ENCODE measurements around the gene HNRNPL.
"Not testable (repeated sequence)": the region's sequence is repeated elsewhere in the genome, so short reads cannot be mapped to it uniquely, and the experiment has no call there.

Gene HNRNPL

DNA sequence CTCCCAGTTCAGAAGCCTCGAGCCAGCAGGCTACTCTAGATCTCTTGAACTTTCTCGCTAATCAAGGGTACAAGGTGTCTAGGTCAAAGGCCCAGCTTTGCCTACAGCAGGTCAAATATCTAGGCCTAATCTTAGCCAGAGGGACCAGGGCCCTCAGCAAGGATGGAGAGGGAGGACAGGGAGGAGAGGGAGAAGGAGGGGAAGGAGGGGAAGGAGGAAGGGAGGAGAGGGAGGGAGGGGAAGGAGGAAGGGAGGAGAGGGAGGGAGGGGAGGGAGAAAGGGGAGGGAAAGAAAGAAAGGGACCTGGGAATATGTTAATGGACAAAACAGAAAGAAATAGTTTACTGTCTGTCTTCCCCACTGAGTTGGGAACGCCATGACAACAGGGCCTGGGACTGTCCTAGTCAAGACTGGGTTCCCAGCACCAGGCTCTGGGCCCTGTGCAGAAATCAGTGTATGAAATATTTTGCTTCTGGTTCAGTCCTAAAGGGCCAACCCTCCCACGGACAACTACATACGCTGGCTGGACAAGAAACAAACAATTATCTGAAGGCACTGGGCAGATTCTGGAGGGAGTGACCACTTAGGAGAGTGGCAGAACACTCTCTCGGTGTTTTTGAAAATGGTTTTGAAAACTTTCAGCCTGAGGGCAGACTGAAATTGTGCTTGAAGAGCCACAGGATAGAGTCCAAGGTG lies 22.8 kb downstream of the HNRNPL start:
- H2BK120ac ChIP-seq (ENCODE audit: low read depth, low read length), result no peak overlapping the region
- H3K79me1 ChIP-seq (ENCODE audit: low read length), result peaks cover 2% of the 10 kb centered on the region
- H3K18ac ChIP-seq (ENCODE audit: low read length), result no peak overlapping the region
- no CpG with 5 or more reads among the region's 6 CpGs for WGBS (ENCODE audit: extremely low coverage, insufficient coverage, low lambda C conversion rate)
- H3K36me3 ChIP-seq (ENCODE audit: control insufficient read depth, insufficient read depth, low read length), result no peaks in the 10 kb centered on the region
- H3K56ac ChIP-seq (ENCODE audit: low read length), result no peak overlapping the region
- H3K9ac ChIP-seq (ENCODE audit: low read length), result no peak overlapping the region
- no peak overlapping the region for H2BK15ac ChIP-seq (replicated peaks; ENCODE audit: low read depth)
- no peak overlapping the region for H4K5ac ChIP-seq (ENCODE audit: low read length)
- H3K4ac ChIP-seq (ENCODE audit: low read depth, low read length), result no peak overlapping the region
- H3K4me2 ChIP-seq (ENCODE audit: low read length), result no peak overlapping the region
- no peak overlapping the region for H2AK5ac ChIP-seq (ENCODE audit: low read length)
- H4K8ac ChIP-seq (ENCODE audit: low read depth, low read length), result no peak overlapping the region
- H3K27ac ChIP-seq (ENCODE audit: low read depth, low read length), result no peak overlapping the region
- no peaks in the 10 kb centered on the region for H3K79me2 ChIP-seq (ENCODE audit: control insufficient read depth, insufficient read depth, low read length)
- H3K4me1 ChIP-seq (ENCODE audit: control insufficient read depth, low read depth, low read length), result no peaks in the 10 kb centered on the region
- H3K4me3 ChIP-seq (ENCODE audit: low read length), result no peak overlapping the region
- no peak overlapping the region for H3K23ac ChIP-seq (ENCODE audit: low read length)
- H2BK5ac ChIP-seq (ENCODE audit: low read length), result no peak overlapping the region
- H3K27me3 ChIP-seq (ENCODE audit: insufficient read depth, low read length, poor library complexity), result no peaks in the 10 kb centered on the region
- DNase-seq, result no peak

- not testable (repeated sequence) for H3K79me1 ChIP-seq (ENCODE audit: low read length); H3K36me3 ChIP-seq (ENCODE audit: control insufficient read depth, insufficient read depth, low read length); H3K4ac ChIP-seq (ENCODE audit: low read depth, low read length); H4K5ac ChIP-seq (ENCODE audit: low read length); H3K4me2 ChIP-seq (ENCODE audit: low read length); H2BK5ac ChIP-seq (ENCODE audit: low read length); H3K79me2 ChIP-seq (ENCODE audit: control insufficient read depth, insufficient read depth, low read length); H3K27ac ChIP-seq (ENCODE audit: low read depth, low read length); H3K4me1 ChIP-seq (ENCODE audit: control insufficient read depth, low read depth, low read length); H2BK120ac ChIP-seq (ENCODE audit: low read depth, low read length); H4K8ac ChIP-seq (ENCODE audit: low read depth, low read length); H2AK5ac ChIP-seq (ENCODE audit: low read length); H3K9ac ChIP-seq (ENCODE audit: low read length); H3K23ac ChIP-seq (ENCODE audit: low read length); H3K4me3 ChIP-seq (ENCODE audit: low read length); H3K56ac ChIP-seq (ENCODE audit: low read length); H2BK15ac ChIP-seq (replicated peaks; ENCODE audit: low read depth); H3K27me3 ChIP-seq (ENCODE audit: insufficient read depth, low read length, poor library complexity); H3K18ac ChIP-seq (ENCODE audit: low read length); DNase-seq
- no CpG with 5 or more reads among the region's 7 CpGs for WGBS (ENCODE audit: extremely low coverage, insufficient coverage, low lambda C conversion rate)
These were observed 23.9 kb downstream of the HNRNPL start for GRCh38 chr19:38825936-38826335.

GRCh38 chr19:38821230-38821825 lies 28.5 kb downstream of the HNRNPL start:
- not testable (repeated sequence) for H3K4ac ChIP-seq (ENCODE audit: low read depth, low read length); H4K5ac ChIP-seq (ENCODE audit: low read length); H3K4me3 ChIP-seq (ENCODE audit: low read length); H3K9ac ChIP-seq (ENCODE audit: low read length); H3K27me3 ChIP-seq (ENCODE audit: insufficient read depth, low read length, poor library complexity); H3K27ac ChIP-seq (ENCODE audit: low read depth, low read length); H3K79me2 ChIP-seq (ENCODE audit: control insufficient read depth, insufficient read depth, low read length); H2AK5ac ChIP-seq (ENCODE audit: low read length); H3K18ac ChIP-seq (ENCODE audit: low read length); H3K36me3 ChIP-seq (ENCODE audit: control insufficient read depth, insufficient read depth, low read length); H3K4me2 ChIP-seq (ENCODE audit: low read length); H2BK15ac ChIP-seq (replicated peaks; ENCODE audit: low read depth); H3K56ac ChIP-seq (ENCODE audit: low read length); H2BK5ac ChIP-seq (ENCODE audit: low read length); H3K23ac ChIP-seq (ENCODE audit: low read length); DNase-seq; H3K4me1 ChIP-seq (ENCODE audit: control insufficient read depth, low read depth, low read length); H3K79me1 ChIP-seq (ENCODE audit: low read length); H2BK120ac ChIP-seq (ENCODE audit: low read depth, low read length); H4K8ac ChIP-seq (ENCODE audit: low read depth, low read length)
- no CpG with 5 or more reads among the region's 29 CpGs for whole genome bisulfite sequencing (ENCODE audit: extremely low coverage, insufficient coverage, low lambda C conversion rate)

GRCh38 chr19:38819231-38819920 lies 30.4 kb downstream of the HNRNPL start:
- no peaks in the 10 kb centered on the region for H3K27me3 ChIP-seq (ENCODE audit: insufficient read depth, low read length, poor library complexity)
- no peak overlapping the region for H3K56ac ChIP-seq (ENCODE audit: low read length)
- no peak overlapping the region for H3K23ac ChIP-seq (ENCODE audit: low read length)
- no peak overlapping the region for H3K4me3 ChIP-seq (ENCODE audit: low read length)
- H3K18ac ChIP-seq (ENCODE audit: low read length), result no peak overlapping the region
- H3K27ac ChIP-seq (ENCODE audit: low read depth, low read length), result no peak overlapping the region
- H3K79me1 ChIP-seq (ENCODE audit: low read length), result no peaks in the 10 kb centered on the region
- no peak overlapping the region for H2BK120ac ChIP-seq (ENCODE audit: low read depth, low read length)
- WGBS (ENCODE audit: extremely low coverage, insufficient coverage, low lambda C conversion rate), result no CpG with 5 or more reads among the region's 13 CpGs
- no peaks in the 10 kb centered on the region for H3K4me1 ChIP-seq (ENCODE audit: control insufficient read depth, low read depth, low read length)
- no peak overlapping the region for H2BK15ac ChIP-seq (replicated peaks; ENCODE audit: low read depth)
- no peak overlapping the region for H2BK5ac ChIP-seq (ENCODE audit: low read length)
- no peak for DNase-seq
- no peak overlapping the region for H3K9ac ChIP-seq (ENCODE audit: low read length)
- no peak overlapping the region for H4K8ac ChIP-seq (ENCODE audit: low read depth, low read length)
- no peak overlapping the region for H3K4me2 ChIP-seq (ENCODE audit: low read length)
- H2AK5ac ChIP-seq (ENCODE audit: low read length), result no peak overlapping the region
- H3K4ac ChIP-seq (ENCODE audit: low read depth, low read length), result no peak overlapping the region
- no peaks in the 10 kb centered on the region for H3K79me2 ChIP-seq (ENCODE audit: control insufficient read depth, insufficient read depth, low read length)
- H3K36me3 ChIP-seq (ENCODE audit: control insufficient read depth, insufficient read depth, low read length), result no peaks in the 10 kb centered on the region
- H4K5ac ChIP-seq (ENCODE audit: low read length), result no peak overlapping the region

GRCh38 chr19:38817081-38817480 lies 32.7 kb downstream of the HNRNPL start:
- Histone ChIP-seq H3K9ac (ENCODE audit: low read length) (no peak overlapping the region), H3K79me2 (ENCODE audit: control insufficient read depth, insufficient read depth, low read length) (no peaks in the 10 kb centered on the region), H3K4ac (ENCODE audit: low read depth, low read length) (no peak overlapping the region), H3K27me3 (ENCODE audit: insufficient read depth, low read length, poor library complexity) (no peaks in the 10 kb centered on the region), H3K56ac (ENCODE audit: low read length) (no peak overlapping the region), H3K18ac (ENCODE audit: low read length) (no peak overlapping the region), H2BK5ac (ENCODE audit: low read length) (no peak overlapping the region), H2BK15ac (replicated peaks; ENCODE audit: low read depth) (no peak overlapping the region), H3K4me1 (ENCODE audit: control insufficient read depth, low read depth, low read length) (no peaks in the 10 kb centered on the region), H2AK5ac (ENCODE audit: low read length) (no peak overlapping the region), H4K5ac (ENCODE audit: low read length) (no peak overlapping the region), H3K36me3 (ENCODE audit: control insufficient read depth, insufficient read depth, low read length) (no peaks in the 10 kb centered on the region), H4K8ac (ENCODE audit: low read depth, low read length) (no peak overlapping the region), H3K79me1 (ENCODE audit: low read length) (no peaks in the 10 kb centered on the region), H3K23ac (ENCODE audit: low read length) (no peak overlapping the region), H3K27ac (ENCODE audit: low read depth, low read length) (no peak overlapping the region), H3K4me2 (ENCODE audit: low read length) (no peak overlapping the region), H3K4me3 (ENCODE audit: low read length) (no peak overlapping the region), H2BK120ac (ENCODE audit: low read depth, low read length) (no peak overlapping the region)
- no peak for DNase-seq
- WGBS (ENCODE audit: extremely low coverage, insufficient coverage, low lambda C conversion rate), result no CpG with 5 or more reads among the region's 15 CpGs
